NT2/D1 (cell line): ENCODE data around the gene MDGA2.

Experiments used
- SUZ12 ChIP-seq: IDR thresholded peaks from 2 replicates; pipeline ENCODE4 v1.6.1; 2011; ENCODE audit not compliant: insufficient read length, insufficient read depth; ENCODE audit errors: extremely low read depth
- YY1 ChIP-seq: IDR thresholded peaks from 2 replicates; pipeline ENCODE4 v1.6.1; 2011; ENCODE audit not compliant: insufficient read length, insufficient read depth
- ZNF274 ChIP-seq: IDR thresholded peaks from 2 replicates; pipeline ENCODE4 v1.6.1; 2011; ENCODE audit warnings: mild to moderate bottlenecking, low read depth, low read length

DNA sequence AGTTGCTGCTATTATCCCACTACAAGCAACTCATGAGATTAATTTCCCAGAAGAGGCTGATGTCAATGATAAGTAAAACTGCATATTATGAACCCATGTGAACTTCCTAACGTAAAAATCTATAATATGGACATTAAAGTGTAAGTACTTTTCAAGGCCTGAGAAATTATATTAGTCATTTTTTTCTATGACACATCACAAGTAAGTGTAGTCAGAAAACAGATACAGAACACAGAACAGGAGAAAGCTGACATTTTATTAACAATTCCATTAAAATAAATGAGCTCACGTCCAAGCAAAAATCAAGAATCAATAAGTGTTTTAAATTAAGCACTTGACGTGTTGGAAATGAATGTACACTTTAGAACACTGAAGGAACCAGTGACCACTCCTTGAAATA is 155.0 kb downstream of the MDGA2 start:
- TF ChIP-seq ZNF274 (no peak), SUZ12 (no peak), YY1 (no peak)
